ENCODE measurements around the gene FOXP1.

FOXP1 gene

GRCh38 chr3:71585887-71586809, 2.6 kb upstream of the FOXP1 start:
- peak; percentile 77 for DNase-seq

GRCh38 chr3:71585131-71585530, 1.6 kb upstream of the FOXP1 start:
- peak; percentile 60 for DNase-seq

GRCh38 chr3:71584394-71585011, 975 bp upstream of the FOXP1 start:
- DNase-seq: peak; percentile 72

GRCh38 chr3:71582612-71583565, 639 bp downstream of the FOXP1 start:
- DNase-seq: peak; percentile 63

GRCh38 chr3:71582036-71582611, 1.4 kb downstream of the FOXP1 start:
- DNase-seq: peak; percentile 32

GRCh38 chr3:71581457-71582035, 2.0 kb downstream of the FOXP1 start:
- no peak for DNase-seq

GRCh38 chr3:71580636-71581456, 2.7 kb downstream of the FOXP1 start:
- DNase-seq: no peak

- DNase-seq: no peak
These were observed 3.6 kb downstream of the FOXP1 start for GRCh38 chr3:71579935-71580406.

- DNase-seq: peak; percentile 32
These were observed 4.1 kb downstream of the FOXP1 start for GRCh38 chr3:71579326-71579934.

GRCh38 chr3:71578054-71578751, 5.3 kb downstream of the FOXP1 start:
- peak; percentile 5 for DNase-seq

- peak; percentile 16 for DNase-seq
These were observed 6.5 kb downstream of the FOXP1 start for GRCh38 chr3:71577011-71577410.

- DNase-seq: no peak
These were observed 8.1 kb downstream of the FOXP1 start for GRCh38 chr3:71575433-71575832.

GRCh38 chr3:71573181-71573580, 10.3 kb downstream of the FOXP1 start:
- no peak for DNase-seq

GRCh38 chr3:71570546-71570945, 13.0 kb downstream of the FOXP1 start:
- DNase-seq: no peak

- DNase-seq: no peak
These were observed 15.3 kb downstream of the FOXP1 start for GRCh38 chr3:71568207-71568606.

GRCh38 chr3:71566776-71567175, 16.8 kb downstream of the FOXP1 start:
- DNase-seq: no peak

GRCh38 chr3:71565976-71566375, 17.6 kb downstream of the FOXP1 start:
- no peak for DNase-seq

GRCh38 chr3:71565316-71565715, 18.2 kb downstream of the FOXP1 start:
- no peak for DNase-seq

- no peak for DNase-seq
These were observed 19.2 kb downstream of the FOXP1 start for GRCh38 chr3:71564361-71564760.

GRCh38 chr3:71563827-71564226, 19.7 kb downstream of the FOXP1 start:
- no peak for DNase-seq
